GM23248 (cell line): Measurements from ENCODE around the gene PIGH. TPM values are rescaled to one million over a fixed set of nuclear protein-coding genes. Genes with fewer than 3 reads are reported as not detected.

Experiments used
- DNase-seq: peaks from one replicate; pipeline ENCODE4 v3.0.0-alpha.2; 2015
- H2AFZ ChIP-seq: fragments of 200-600 bp; sonication (generic); 2 replicates; pipeline ENCODE4 v1.6.1; 2016; ENCODE audit warnings: antibody characterized with exemption
- H3F3A ChIP-seq: fragments of 200-600 bp; sonication (generic); 2 replicates; pipeline ENCODE4 v1.6.1; 2016; ENCODE audit warnings: mild to moderate bottlenecking, antibody characterized with exemption, mixed run types; ENCODE audit not compliant: insufficient read depth
- H3K27ac ChIP-seq: fragments of 200-600 bp; sonication (generic); 2 replicates; pipeline ENCODE4 v1.5.1; 2016; ENCODE audit warnings: mild to moderate bottlenecking
- H3K27me3 ChIP-seq: fragments of 200-600 bp; sonication (generic); replicated peaks from 2 replicates; pipeline ENCODE4 v1.6.1; 2016; ENCODE audit warnings: mild to moderate bottlenecking; ENCODE audit not compliant: insufficient read depth
- H3K36me3 ChIP-seq: fragments of 200-600 bp; sonication (generic); 2 replicates; pipeline ENCODE4 v1.6.1; 2016; ENCODE audit warnings: low read depth, mild to moderate bottlenecking
- H3K4me1 ChIP-seq: fragments of 200-600 bp; sonication (generic); 2 replicates; pipeline ENCODE4 v1.6.1; 2016; ENCODE audit warnings: mild to moderate bottlenecking; ENCODE audit not compliant: insufficient read depth
- H3K4me2 ChIP-seq: fragments of 200-600 bp; sonication (generic); one replicate; pipeline ENCODE4 v1.6.1; 2016; ENCODE audit warnings: mild to moderate bottlenecking; ENCODE audit not compliant: unreplicated experiment
- H3K4me3 ChIP-seq: fragments of 200-600 bp; sonication (generic); 2 replicates; pipeline ENCODE4 v1.5.1; 2016; ENCODE audit warnings: mild to moderate bottlenecking
- H3K79me2 ChIP-seq: fragments of 200-600 bp; sonication (generic); 2 replicates; pipeline ENCODE4 v1.6.1; 2016; ENCODE audit warnings: mild to moderate bottlenecking; ENCODE audit not compliant: insufficient read depth
- H3K9ac ChIP-seq: fragments of 200-600 bp; sonication (generic); 2 replicates; pipeline ENCODE4 v1.6.1; 2016; ENCODE audit warnings: mild to moderate bottlenecking
- H3K9me2 ChIP-seq: fragments of 200-600 bp; sonication (generic); 2 replicates; pipeline ENCODE4 v1.6.1; 2016; ENCODE audit warnings: mixed run types, mild to moderate bottlenecking, moderate library complexity; ENCODE audit not compliant: insufficient read depth
- H3K9me3 ChIP-seq: fragments of 200-600 bp; sonication (generic); one replicate; pipeline ENCODE4 v1.6.1; 2017; ENCODE audit warnings: low read depth
- H4K20me1 ChIP-seq: fragments of 200-600 bp; sonication (generic); 2 replicates; pipeline ENCODE4 v1.6.0; 2016; ENCODE audit not compliant: insufficient read depth
- EZH2 ChIP-seq: fragments of 200-600 bp; sonication (generic); IDR thresholded peaks from 2 replicates; pipeline ENCODE4 v1.6.1; 2018; ENCODE audit warnings: antibody characterized with exemption, mild to moderate bottlenecking; ENCODE audit not compliant: insufficient read depth, poor library complexity, severe bottlenecking
- EZH2phosphoT487 ChIP-seq: fragments of 200-600 bp; sonication (generic); IDR thresholded peaks from 2 replicates; pipeline ENCODE4 v1.6.1; 2018; ENCODE audit warnings: antibody characterized with exemption, moderate library complexity, mild to moderate bottlenecking, low read depth; ENCODE audit not compliant: insufficient read depth
- WGBS, 2 experiments: methylation state at CpG; one replicate each; pipeline ENCODE4 v1.1.6; 2015 to 2017; ENCODE audit warnings: low lambda C conversion rate in 2 of 2, low coverage in 1 of 2; ENCODE audit errors: missing lambda C conversion rate in 2 of 2; 5-methylcytosine and 5-hydroxymethylcytosine counted together
- in situ Hi-C: fragments of 300-500 bp; cut with MboI; formaldehyde crosslinking; loops from 2 replicates; pipeline ENCODE4 v1.15.0; 2020
- polyA plus RNA-seq: library from polyadenylated mRNA; unstranded; fragments of >200 nt; fragmentation: Nextera tagmentation; extraction: Ambion mirVana; gene quantifications from 2 replicates; pipeline ENCODE4 v1.2.1, GENCODE V29; 2016
- total RNA-seq: library from RNA; depleted of rRNA; stranded (reverse); fragments of >200 nt; shearing (Covaris generic); gene quantifications from 2 replicates; pipeline ENCODE4 v1.2.3, GENCODE V29; 2014

The PIGH gene
- total and polyA plus RNA-seq, 2 experiments from 2014 or later, result 10.8 to 23.4 TPM

DNA sequence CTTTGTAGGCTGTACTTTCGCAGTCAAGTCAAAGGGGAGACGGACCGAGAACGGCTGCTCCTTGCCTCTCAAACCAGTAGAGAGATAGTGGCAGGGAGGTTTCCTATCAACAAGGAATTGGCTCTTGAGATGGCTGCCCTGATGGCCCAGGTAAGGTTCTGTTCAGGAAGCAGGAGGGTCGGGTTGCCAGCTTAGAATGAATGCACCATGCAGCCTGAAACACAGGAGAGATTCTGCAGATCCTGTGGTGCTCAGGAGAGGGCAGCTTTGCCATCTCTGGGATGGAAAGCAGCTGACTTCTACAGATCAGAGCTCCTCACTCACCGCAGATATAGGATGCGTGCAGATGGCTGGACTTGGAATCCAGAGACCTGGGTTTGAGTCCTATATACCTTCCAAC, 18.0 kb downstream of the PIGH start:
- no peak overlapping the region for H3K4me3 ChIP-seq
- no peak for DNase-seq
- H3K9me3 ChIP-seq, result no peaks in the 10 kb centered on the region
- no peaks in the 10 kb centered on the region for H3K4me1 ChIP-seq
- H3K27me3 ChIP-seq, result no peaks in the 10 kb centered on the region
- WGBS, 2 experiments, result 83% methylated on average over 7 of the region's 7 CpGs
- H3K27ac ChIP-seq, result no peak overlapping the region
- no peak overlapping the region for H3K4me2 ChIP-seq
- H3F3A ChIP-seq, result no peaks in the 10 kb centered on the region
- no peaks in the 10 kb centered on the region for H3K79me2 ChIP-seq
- no peak overlapping the region for H3K9ac ChIP-seq
- H2AFZ ChIP-seq, result no peak overlapping the region
- in situ Hi-C loops, result no loop called here
- no peaks in the 10 kb centered on the region for H4K20me1 ChIP-seq
- TF ChIP-seq EZH2phosphoT487, result no peak
- no peak for TF ChIP-seq EZH2
- H3K36me3 ChIP-seq, result no peaks in the 10 kb centered on the region
- no peaks in the 10 kb centered on the region for H3K9me2 ChIP-seq

DNA sequence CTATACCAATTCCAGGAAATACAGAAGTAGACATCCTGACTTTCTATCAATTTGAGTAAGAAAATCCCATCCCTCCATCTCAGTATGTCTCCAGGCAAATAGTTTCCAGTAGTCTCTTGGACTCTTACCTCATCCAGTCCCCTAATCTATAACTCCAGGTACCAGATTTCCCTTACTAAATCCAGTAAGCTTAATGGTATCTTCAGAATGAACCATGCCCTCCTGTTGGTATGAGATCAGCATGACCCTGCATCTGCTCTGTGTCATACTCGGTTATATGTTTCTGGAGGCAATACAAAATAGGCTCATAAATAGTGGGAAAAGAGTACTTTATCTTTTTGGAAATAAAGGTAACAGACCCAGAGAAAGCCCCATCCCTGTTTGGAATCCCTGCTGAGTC, 18.4 kb downstream of the PIGH start:
- no peak overlapping the region for H3K27ac ChIP-seq
- H3K79me2 ChIP-seq, result no peaks in the 10 kb centered on the region
- H3K9ac ChIP-seq, result no peak overlapping the region
- H3K4me3 ChIP-seq, result no peak overlapping the region
- WGBS, 2 experiments, result 83 to 86% methylated on average over 1 of the region's 1 CpG
- no peaks in the 10 kb centered on the region for H3K36me3 ChIP-seq
- no peak for TF ChIP-seq EZH2
- TF ChIP-seq EZH2phosphoT487, result no peak
- H3K9me3 ChIP-seq, result no peaks in the 10 kb centered on the region
- DNase-seq, result no peak
- H3K9me2 ChIP-seq, result no peaks in the 10 kb centered on the region
- H3F3A ChIP-seq, result no peaks in the 10 kb centered on the region
- no peaks in the 10 kb centered on the region for H3K27me3 ChIP-seq
- no peak overlapping the region for H2AFZ ChIP-seq
- H3K4me1 ChIP-seq, result no peaks in the 10 kb centered on the region
- no peak overlapping the region for H3K4me2 ChIP-seq
- H4K20me1 ChIP-seq, result no peaks in the 10 kb centered on the region
- in situ Hi-C loops, result no loop called here

DNA sequence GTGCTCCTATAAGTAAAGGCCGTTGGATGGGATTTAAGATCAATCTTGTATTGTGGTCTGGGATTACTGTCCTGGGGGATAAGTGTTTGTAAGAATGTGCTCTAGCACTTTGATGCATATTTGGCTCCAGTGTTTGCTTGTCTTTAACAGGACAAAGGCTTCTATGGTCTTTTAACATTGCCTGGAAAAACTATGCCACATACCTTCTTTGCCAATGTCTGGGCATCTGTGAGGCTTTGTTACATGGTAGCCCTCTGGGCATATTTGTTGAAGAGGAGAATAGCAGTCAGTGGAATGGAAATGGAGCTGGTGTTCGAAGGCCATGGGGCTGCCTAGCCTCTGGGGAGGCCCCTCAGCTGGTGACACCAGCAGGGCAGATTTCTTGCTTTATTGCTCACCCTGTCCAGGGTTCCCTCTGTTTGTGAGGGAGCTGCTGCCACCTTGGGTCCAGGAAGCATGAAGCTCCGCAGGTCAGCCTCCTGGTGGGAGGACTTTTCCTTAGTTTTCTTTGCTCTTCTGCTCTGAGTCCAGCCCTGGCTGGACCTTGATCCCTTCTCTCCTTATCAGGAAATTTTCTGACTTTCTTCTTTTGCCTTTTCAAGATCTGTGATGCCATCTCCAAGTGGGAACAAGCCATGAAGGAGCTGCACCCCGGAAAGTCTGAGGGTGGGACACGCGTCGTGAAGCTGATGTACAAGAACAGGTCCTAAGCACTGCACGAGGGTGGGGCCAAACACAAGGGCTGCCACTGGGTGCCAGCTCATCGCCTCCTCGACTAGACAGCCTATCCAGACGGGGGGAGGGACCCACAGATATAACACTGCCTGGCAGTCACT, 19.5 kb downstream of the PIGH start:
- H3K4me1 ChIP-seq, result no peaks in the 10 kb centered on the region
- no peak overlapping the region for H3K9ac ChIP-seq
- H3K4me3 ChIP-seq, result no peak overlapping the region
- no peaks in the 10 kb centered on the region for H3K79me2 ChIP-seq
- no peaks in the 10 kb centered on the region for H3K9me3 ChIP-seq
- 73 to 76% methylated on average over 11 of the region's 11 CpGs for WGBS, 2 experiments
- no peaks in the 10 kb centered on the region for H3K27me3 ChIP-seq
- H4K20me1 ChIP-seq, result no peaks in the 10 kb centered on the region
- H3F3A ChIP-seq, result no peaks in the 10 kb centered on the region
- H3K4me2 ChIP-seq, result no peak overlapping the region
- in situ Hi-C loops, result no loop called here
- no peak for DNase-seq
- H3K9me2 ChIP-seq, result no peaks in the 10 kb centered on the region
- TF ChIP-seq EZH2 (no peak), EZH2phosphoT487 (no peak)
- H3K36me3 ChIP-seq, result no peaks in the 10 kb centered on the region
- H3K27ac ChIP-seq, result no peak overlapping the region
- H2AFZ ChIP-seq, result no peak overlapping the region

DNA sequence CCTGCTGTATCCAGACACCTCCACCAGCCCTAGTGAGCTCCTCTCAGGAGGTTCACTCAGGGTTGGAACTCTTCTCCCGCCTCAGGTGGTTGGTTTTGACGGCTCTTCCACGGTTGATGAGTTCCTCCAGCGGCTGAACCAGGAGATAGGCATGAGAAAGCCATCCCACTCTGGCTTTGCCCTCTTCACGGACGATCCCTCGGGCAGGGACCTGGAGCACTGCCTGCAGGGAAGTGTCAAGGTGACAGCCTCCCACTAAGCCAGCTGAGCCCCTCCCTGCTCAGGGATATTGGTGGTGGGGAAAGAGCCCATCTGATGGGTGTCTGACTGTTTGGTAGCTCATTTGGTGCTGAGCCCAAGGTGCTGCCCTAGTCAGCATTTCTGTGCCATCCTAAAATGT, 20.4 kb downstream of the PIGH start:
- Histone ChIP-seq H3K9ac (no peak overlapping the region), H3K36me3 (no peaks in the 10 kb centered on the region), H3K9me2 (no peaks in the 10 kb centered on the region), H2AFZ (no peak overlapping the region), H3K4me1 (no peaks in the 10 kb centered on the region), H3K4me3 (no peak overlapping the region), H3K27ac (no peak overlapping the region), H4K20me1 (no peaks in the 10 kb centered on the region), H3K27me3 (no peaks in the 10 kb centered on the region), H3K79me2 (no peaks in the 10 kb centered on the region), H3K4me2 (no peak overlapping the region), H3F3A (no peaks in the 10 kb centered on the region), H3K9me3 (no peaks in the 10 kb centered on the region)
- TF ChIP-seq EZH2phosphoT487 (no peak), EZH2 (no peak)
- no peak for DNase-seq
- WGBS, 2 experiments, result 70 to 76% methylated on average over 7 of the region's 7 CpGs
- in situ Hi-C loops, result no loop called here

DNA sequence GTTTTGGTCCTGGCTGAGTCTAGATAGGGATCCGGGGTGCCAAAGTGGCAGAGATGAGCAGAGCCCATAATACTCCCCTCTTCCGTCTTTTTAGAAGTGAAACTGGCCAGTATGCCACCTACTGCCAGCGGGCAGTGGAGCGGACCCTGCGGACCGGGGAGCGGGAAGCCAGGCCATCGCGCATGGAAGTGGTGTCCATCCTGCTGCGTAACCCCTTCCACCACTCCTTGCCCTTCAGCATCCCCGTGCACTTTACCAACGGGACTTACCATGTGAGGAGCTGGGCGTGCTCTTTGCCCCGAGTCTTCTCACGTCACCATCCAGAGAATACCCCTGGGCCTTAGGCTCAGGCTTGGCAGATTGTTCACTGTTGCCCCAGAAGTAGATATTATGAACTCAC, 21.0 kb downstream of the PIGH start:
- no peak overlapping the region for H3K4me3 ChIP-seq
- no peak overlapping the region for H3K9ac ChIP-seq
- no peaks in the 10 kb centered on the region for H4K20me1 ChIP-seq
- no peak for DNase-seq
- H3F3A ChIP-seq, result no peaks in the 10 kb centered on the region
- TF ChIP-seq EZH2phosphoT487, result no peak
- TF ChIP-seq EZH2, result no peak
- 68 to 70% methylated on average over 15 of the region's 15 CpGs for WGBS, 2 experiments
- no peaks in the 10 kb centered on the region for H3K9me3 ChIP-seq
- H3K4me2 ChIP-seq, result no peak overlapping the region
- no peaks in the 10 kb centered on the region for H3K27me3 ChIP-seq
- no peaks in the 10 kb centered on the region for H3K79me2 ChIP-seq
- H3K27ac ChIP-seq, result no peak overlapping the region
- in situ Hi-C loops, result no loop called here
- H2AFZ ChIP-seq, result no peak overlapping the region
- H3K4me1 ChIP-seq, result no peaks in the 10 kb centered on the region
- no peaks in the 10 kb centered on the region for H3K9me2 ChIP-seq
- no peaks in the 10 kb centered on the region for H3K36me3 ChIP-seq
